ENCODE data around the gene GIT2. TPM values are rescaled to one million over a fixed set of nuclear protein-coding genes. Genes with fewer than 3 reads are reported as not detected.

GIT2 gene
- total and polyA plus RNA-seq, 10 of the 15 experiments (the other 5 are each of a cell fraction or from before 2014, with no cell fraction given) = 9.1 to 49.9 (median 43.9) TPM

- TF ChIP-seq BHLHE40 (IDR thresholded peaks at IDR 0.05; ENCODE audit: borderline replicate concordance in 1 of 2, low read depth in 2 of 2, low read length in 1 of 2) = peak; percentile 57 to 58; a peak in 2 of 4 replicates
- peak; percentile 76; the same call in 1 of the 2 replicates for TF ChIP-seq FOXM1 (IDR thresholded peaks at IDR 0.05; ENCODE audit: low read depth, low read length)
- TF ChIP-seq ZBTB4 (CRISPR knock-in tag; IDR thresholded peaks at IDR 0.05) = no peak
- TF ChIP-seq ESRRA (IDR thresholded peaks at IDR 0.05; ENCODE audit: low read length) = no peak
- no peak for TF ChIP-seq PML (IDR thresholded peaks at IDR 0.05; ENCODE audit: low read length)
- TF ChIP-seq CHD1 (IDR thresholded peaks at IDR 0.05; ENCODE audit: low read depth, low read length) = no peak
- no peak for TF ChIP-seq ZNF622 (IDR thresholded peaks at IDR 0.05)
- TF ChIP-seq PKNOX1 (IDR thresholded peaks at IDR 0.05) = peak; percentile 63; the same call in 1 of the 2 replicates
- TF ChIP-seq SP1 (IDR thresholded peaks at IDR 0.05; ENCODE audit: low read depth, low read length) = no peak
- no peak for TF ChIP-seq YY1 (IDR thresholded peaks at IDR 0.05; ENCODE audit: low read depth, low read length)
- TF ChIP-seq MEF2B (IDR thresholded peaks at IDR 0.05; ENCODE audit: partially characterized antibody, poor library complexity, severe bottlenecking) = peak; percentile 27
- TF ChIP-seq ZNF207 (IDR thresholded peaks at IDR 0.05; ENCODE audit: borderline replicate concordance) = no peak
- TF ChIP-seq IRF5 (IDR thresholded peaks at IDR 0.05; ENCODE audit: borderline replicate concordance) = no peak
- peak; percentile 62 for TF ChIP-seq DPF2 (IDR thresholded peaks at IDR 0.05)
- no peak for TF ChIP-seq HSF1 (IDR thresholded peaks at IDR 0.05; ENCODE audit: low read depth, low read length)
- no peak; a peak in 1 of 4 replicates for TF ChIP-seq CEBPB (IDR thresholded peaks at IDR 0.05; ENCODE audit: borderline replicate concordance in 1 of 2, low read depth in 2 of 2, low read length in 2 of 2)
- TF ChIP-seq TCF7 (IDR thresholded peaks at IDR 0.05; ENCODE audit: borderline replicate concordance) = no peak
- 0 out of 2 replicates have a peak, but pooled peaks have one; percentile 24 for TF ChIP-seq POLR2AphosphoS2 (IDR thresholded peaks at IDR 0.05; ENCODE audit: low read depth, low read length)
- peak in 1 of 2 experiments; percentile 59; a peak in 1 of 4 replicates for TF ChIP-seq EP300 (IDR thresholded peaks at IDR 0.05; ENCODE audit: borderline replicate concordance in 1 of 2, control insufficient read depth in 1 of 2, low read depth in 2 of 2, low read length in 2 of 2)
- no peak for TF ChIP-seq LARP7 (IDR thresholded peaks at IDR 0.05)
- TF ChIP-seq KLF5 (IDR thresholded peaks at IDR 0.05; ENCODE audit: partially characterized antibody) = no peak
- TF ChIP-seq ZZZ3 (IDR thresholded peaks at IDR 0.05; ENCODE audit: control insufficient read depth, insufficient read length, low read depth) = no peak
- no peak for TF ChIP-seq RAD51 (IDR thresholded peaks at IDR 0.05)
- TF ChIP-seq TCF3 (IDR thresholded peaks at IDR 0.05; ENCODE audit: borderline replicate concordance, insufficient read depth, low read depth, low read length) = no peak
- no peak for TF ChIP-seq HDAC6 (IDR thresholded peaks at IDR 0.05; ENCODE audit: unreplicated experiment)
These were observed 8.4 kb upstream of the GIT2 start (continued) for GRCh38 chr12:110004598-110004997.
